ENCODE data around the gene PXDN. TPM values are rescaled to one million over a fixed set of nuclear protein-coding genes. Genes with fewer than 3 reads are reported as not detected.

Gene PXDN
- total RNA-seq, 2 donors from 2014 or later = 9.5 to 20.0 TPM

DNA sequence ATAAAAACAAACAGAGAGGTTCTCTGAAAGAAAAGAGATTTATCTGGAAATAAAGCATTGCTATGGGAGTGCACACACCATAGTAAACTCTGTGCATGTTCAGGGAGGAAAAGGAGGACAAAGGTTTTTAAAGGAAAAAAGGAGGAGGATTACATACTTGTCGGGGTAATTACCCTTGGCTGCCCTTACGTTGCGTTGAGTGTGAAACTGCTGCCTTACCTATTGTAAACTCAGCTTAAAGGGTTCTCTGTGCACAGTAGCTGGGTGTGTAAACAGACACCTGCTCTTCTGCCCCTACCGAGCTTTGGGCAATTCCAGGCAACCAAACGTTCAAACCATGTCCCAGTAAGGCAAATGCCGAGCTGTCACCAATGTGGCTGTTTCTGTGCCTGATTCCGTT, 29.6 kb upstream of the PXDN start:
- Histone ChIP-seq H3K4me1 (no peaks in the 10 kb centered on the region), H3K36me3 (no peaks in the 10 kb centered on the region), H3K4me3 (no peak overlapping the region), H3K9ac (ENCODE audit: low read depth in 2 of 2, low read length in 2 of 2) (no peak overlapping the region), H3K27me3 (no peaks in the 10 kb centered on the region), H3K27ac (no peak overlapping the region), H3K9me3 (no peaks in the 10 kb centered on the region)
- intact Hi-C loops (cut with DNase I) = no loop called here
- TF ChIP-seq, protein P1, sequence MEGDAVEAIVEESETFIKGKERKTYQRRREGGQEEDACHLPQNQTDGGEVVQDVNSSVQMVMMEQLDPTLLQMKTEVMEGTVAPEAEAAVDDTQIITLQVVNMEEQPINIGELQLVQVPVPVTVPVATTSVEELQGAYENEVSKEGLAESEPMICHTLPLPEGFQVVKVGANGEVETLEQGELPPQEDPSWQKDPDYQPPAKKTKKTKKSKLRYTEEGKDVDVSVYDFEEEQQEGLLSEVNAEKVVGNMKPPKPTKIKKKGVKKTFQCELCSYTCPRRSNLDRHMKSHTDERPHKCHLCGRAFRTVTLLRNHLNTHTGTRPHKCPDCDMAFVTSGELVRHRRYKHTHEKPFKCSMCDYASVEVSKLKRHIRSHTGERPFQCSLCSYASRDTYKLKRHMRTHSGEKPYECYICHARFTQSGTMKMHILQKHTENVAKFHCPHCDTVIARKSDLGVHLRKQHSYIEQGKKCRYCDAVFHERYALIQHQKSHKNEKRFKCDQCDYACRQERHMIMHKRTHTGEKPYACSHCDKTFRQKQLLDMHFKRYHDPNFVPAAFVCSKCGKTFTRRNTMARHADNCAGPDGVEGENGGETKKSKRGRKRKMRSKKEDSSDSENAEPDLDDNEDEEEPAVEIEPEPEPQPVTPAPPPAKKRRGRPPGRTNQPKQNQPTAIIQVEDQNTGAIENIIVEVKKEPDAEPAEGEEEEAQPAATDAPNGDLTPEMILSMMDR (IDR thresholded peaks at IDR 0.05) = no peak
- DNase-seq = no peak

DNA sequence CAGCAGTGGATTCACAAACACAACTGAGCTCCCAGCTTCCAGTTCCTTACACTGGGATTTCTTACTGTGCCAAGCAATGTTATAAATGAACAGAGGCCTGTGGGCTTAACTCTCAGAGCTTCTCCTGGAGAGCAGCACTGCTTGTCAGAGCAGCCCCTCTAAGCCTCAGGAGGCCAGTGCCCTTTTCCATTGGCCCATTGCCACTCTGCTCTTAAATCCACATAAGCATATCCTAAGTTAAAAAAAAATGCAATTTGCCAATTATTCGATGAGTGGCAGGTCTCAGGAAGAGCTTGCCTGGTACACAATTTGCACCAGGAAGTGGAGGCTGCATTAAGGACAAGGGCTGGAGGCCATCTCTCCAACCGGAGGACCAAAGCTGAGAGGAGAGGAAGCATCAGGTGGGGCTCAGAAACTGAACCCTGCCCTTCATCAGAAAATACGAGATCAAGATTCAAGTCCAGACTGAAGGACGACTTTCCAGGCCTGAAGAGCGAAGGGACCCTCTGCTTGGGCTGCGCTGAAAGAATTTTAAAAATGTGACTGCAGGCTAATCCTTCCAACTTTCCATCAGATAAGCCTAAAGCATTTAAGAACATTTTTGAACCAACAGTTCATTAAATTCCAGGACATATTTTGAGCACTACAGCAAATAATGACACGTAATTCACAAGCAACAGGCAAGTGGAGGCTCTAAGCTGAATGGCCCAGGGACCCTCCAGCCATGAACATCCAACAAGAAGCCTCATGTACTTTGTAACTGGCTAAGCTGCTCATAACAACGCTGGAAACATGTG, 28.4 kb upstream of the PXDN start:
- no peaks in the 10 kb centered on the region for H3K4me1 ChIP-seq
- intact Hi-C loops (cut with DNase I) = no loop called here
- TF ChIP-seq, protein P1 (IDR thresholded peaks at IDR 0.05) = no peak
- no peaks in the 10 kb centered on the region for H3K27me3 ChIP-seq
- H3K9me3 ChIP-seq = no peaks in the 10 kb centered on the region
- H3K9ac ChIP-seq (ENCODE audit: low read depth in 2 of 2, low read length in 2 of 2) = no peak overlapping the region
- no peak overlapping the region for H3K4me3 ChIP-seq
- no peak overlapping the region for H3K27ac ChIP-seq
- H3K36me3 ChIP-seq = no peaks in the 10 kb centered on the region
- no peak for DNase-seq

DNA sequence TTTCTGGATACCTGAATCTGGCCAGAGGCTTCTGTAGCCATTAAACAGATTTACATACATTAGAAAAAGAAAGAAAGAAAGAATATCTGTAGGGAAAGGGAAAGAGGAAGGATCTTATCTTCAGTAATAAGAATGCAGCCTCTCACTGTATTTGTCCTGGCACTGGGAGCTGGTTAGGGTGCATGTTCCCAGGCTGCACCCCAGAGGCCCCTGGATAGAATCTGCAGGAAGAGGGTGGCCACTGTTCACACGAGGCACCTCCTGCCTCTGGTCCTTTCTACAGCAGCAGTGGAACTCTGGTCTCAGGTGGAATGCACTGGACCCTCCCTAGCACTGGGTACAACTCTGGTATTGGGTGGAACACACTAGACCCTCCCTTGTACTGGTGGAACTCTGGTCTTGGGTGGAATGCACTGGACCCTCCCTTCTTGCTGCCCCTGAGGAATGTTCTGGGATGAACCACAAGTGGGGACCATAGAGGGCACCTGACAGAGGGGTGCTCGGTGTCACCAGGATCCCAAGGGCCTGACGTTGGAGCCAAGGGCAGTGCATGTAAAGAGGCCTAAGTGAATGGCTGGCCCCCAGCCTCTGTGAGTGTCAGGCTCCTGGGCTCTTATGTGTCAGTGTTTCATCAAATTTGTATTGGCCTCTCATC, 27.4 kb upstream of the PXDN start:
- H3K4me1 ChIP-seq = no peaks in the 10 kb centered on the region
- H3K9me3 ChIP-seq = no peaks in the 10 kb centered on the region
- intact Hi-C loops (cut with DNase I) = no loop called here
- TF ChIP-seq, protein P1 (IDR thresholded peaks at IDR 0.05) = no peak
- DNase-seq = no peak
- H3K27ac ChIP-seq = no peak overlapping the region
- no peak overlapping the region for H3K4me3 ChIP-seq
- H3K36me3 ChIP-seq = no peaks in the 10 kb centered on the region
- no peak overlapping the region for H3K9ac ChIP-seq (ENCODE audit: low read depth in 2 of 2, low read length in 2 of 2)
- no peaks in the 10 kb centered on the region for H3K27me3 ChIP-seq

DNA sequence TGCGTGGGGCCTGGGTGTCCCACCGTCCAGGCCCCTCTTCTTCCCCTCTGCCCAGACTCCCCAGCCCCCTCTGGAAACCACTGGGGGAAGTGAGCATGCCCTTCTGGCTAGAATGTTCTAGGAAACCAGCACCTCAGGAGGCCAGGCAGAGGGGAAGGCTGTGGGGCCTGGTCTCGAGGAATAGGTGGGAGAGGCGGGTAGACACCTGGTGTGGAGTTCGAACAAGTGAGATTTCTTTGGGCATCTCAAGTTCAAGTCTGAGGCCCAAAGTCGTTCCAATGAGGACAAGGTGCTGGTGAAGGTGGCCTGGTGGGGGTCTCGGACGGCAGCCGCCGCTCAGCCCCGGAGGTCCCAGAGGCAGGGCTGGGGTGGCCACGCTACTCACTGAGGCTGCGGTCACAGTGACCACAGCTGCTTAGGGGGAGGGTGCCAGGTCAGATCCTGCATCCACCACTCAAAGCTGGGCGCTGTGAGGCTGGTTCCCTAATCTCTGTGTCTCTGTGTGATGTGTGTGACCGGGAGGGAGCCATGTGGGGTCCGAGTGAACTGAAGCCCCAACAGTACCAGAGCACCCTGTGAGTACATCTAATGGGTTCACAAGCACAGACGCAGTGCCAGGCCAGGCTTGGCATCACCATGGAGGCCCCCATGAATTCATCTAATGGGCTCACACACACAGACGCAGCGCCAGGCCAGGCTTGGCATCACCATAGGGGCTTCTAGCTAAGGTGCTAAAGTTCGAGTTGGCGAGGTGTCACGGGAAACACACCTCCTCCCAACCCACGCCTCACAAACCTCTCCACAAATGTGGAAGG, 26.5 kb upstream of the PXDN start:
- intact Hi-C loops (cut with DNase I) = no loop called here
- Histone ChIP-seq H3K27me3 (no peaks in the 10 kb centered on the region), H3K4me3 (no peak overlapping the region), H3K27ac (no peak overlapping the region), H3K9ac (ENCODE audit: low read depth in 2 of 2, low read length in 2 of 2) (no peak overlapping the region), H3K9me3 (no peaks in the 10 kb centered on the region), H3K4me1 (no peaks in the 10 kb centered on the region), H3K36me3 (no peaks in the 10 kb centered on the region)
- TF ChIP-seq, protein P1 (IDR thresholded peaks at IDR 0.05) = no peak
- DNase-seq = no peak

DNA sequence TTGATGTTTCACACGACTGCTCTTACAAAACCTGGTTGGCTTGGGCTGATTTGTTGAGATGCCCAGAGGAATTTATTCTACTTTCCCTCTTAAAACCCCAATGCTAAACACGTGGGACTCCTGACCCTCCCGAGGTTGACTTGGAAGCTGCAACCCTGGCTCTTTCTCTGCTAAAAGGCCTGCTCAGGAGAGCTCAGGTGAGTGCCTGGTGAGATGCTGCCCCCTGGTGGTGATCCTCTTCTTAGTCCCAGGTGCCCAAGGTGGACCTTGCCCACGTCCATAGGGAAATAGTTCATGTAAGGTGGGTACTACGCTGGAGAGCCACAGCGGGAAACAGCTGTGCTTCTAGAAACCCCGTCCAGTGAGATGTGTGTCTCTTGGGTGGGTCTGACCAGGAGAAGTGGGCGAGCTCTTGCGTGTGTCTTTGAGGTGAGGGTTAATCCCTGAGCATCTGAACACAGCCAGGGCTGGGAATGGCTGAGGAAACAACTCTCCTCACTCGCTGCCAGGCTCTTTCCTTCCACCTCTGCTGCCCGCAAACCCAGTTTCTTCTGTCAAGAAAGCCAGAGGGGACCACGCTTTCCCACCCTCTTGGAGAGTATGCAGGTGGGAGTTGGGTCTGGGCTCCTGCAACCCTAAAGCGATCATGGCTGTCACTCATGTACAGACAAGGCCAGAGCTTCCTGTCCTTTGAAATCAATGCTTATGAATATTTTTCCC, 25.5 kb upstream of the PXDN start:
- no peak overlapping the region for H3K27ac ChIP-seq
- TF ChIP-seq, protein P1 (IDR thresholded peaks at IDR 0.05) = peak; percentile 81
- intact Hi-C loops (cut with DNase I) = loop anchor here (5.0 kb wide), 1 partner anchor 178 kb away; no protein-coding TSS in a partner anchor
- H3K4me3 ChIP-seq = no peak overlapping the region
- H3K36me3 ChIP-seq = no peaks in the 10 kb centered on the region
- peak; percentile 82 for DNase-seq
- H3K9me3 ChIP-seq = no peaks in the 10 kb centered on the region
- no peak overlapping the region for H3K9ac ChIP-seq (ENCODE audit: low read depth in 2 of 2, low read length in 2 of 2)
- no peaks in the 10 kb centered on the region for H3K4me1 ChIP-seq
- no peaks in the 10 kb centered on the region for H3K27me3 ChIP-seq
